ENCODE results near the gene TNKS1BP1.

TNKS1BP1 gene

GRCh38 chr11:57357856-57358255 lies 33.1 kb upstream of the TNKS1BP1 start:
- H3K4me1 ChIP-seq (ENCODE audit: low read depth, poor library complexity, severe bottlenecking): no peaks in the 10 kb centered on the region
- TF ChIP-seq CTCF (conservative IDR thresholded peaks at IDR 0.05; ENCODE audit: low read depth, low read length): no peak
- no peak overlapping the region for H2AFZ ChIP-seq (ENCODE audit: low read depth)
- no peaks in the 10 kb centered on the region for H3K79me2 ChIP-seq (ENCODE audit: insufficient read depth, low read depth)
- H3K27me3 ChIP-seq (ENCODE audit: insufficient read depth, low read depth): no peaks in the 10 kb centered on the region
- H4K20me1 ChIP-seq (ENCODE audit: insufficient read depth): no peaks in the 10 kb centered on the region
- no peak overlapping the region for H3K9ac ChIP-seq
- no peak overlapping the region for H3K4me2 ChIP-seq
- no peak overlapping the region for H3K4me3 ChIP-seq (IDR thresholded peaks at IDR 0.05; ENCODE audit: insufficient read depth, low read depth, low read length)
- no peaks in the 10 kb centered on the region for H3K36me3 ChIP-seq (ENCODE audit: insufficient read depth)
- no peak overlapping the region for H3K27ac ChIP-seq

- H3K79me2 ChIP-seq (ENCODE audit: insufficient read depth, low read depth): no peaks in the 10 kb centered on the region
- H3K4me2 ChIP-seq: no peak overlapping the region
- no peaks in the 10 kb centered on the region for H4K20me1 ChIP-seq (ENCODE audit: insufficient read depth)
- no peaks in the 10 kb centered on the region for H3K27me3 ChIP-seq (ENCODE audit: insufficient read depth, low read depth)
- no peaks in the 10 kb centered on the region for H3K36me3 ChIP-seq (ENCODE audit: insufficient read depth)
- no peak for TF ChIP-seq CTCF (conservative IDR thresholded peaks at IDR 0.05; ENCODE audit: low read depth, low read length)
- H3K9ac ChIP-seq: no peak overlapping the region
- H2AFZ ChIP-seq (ENCODE audit: low read depth): no peak overlapping the region
- H3K4me1 ChIP-seq (ENCODE audit: low read depth, poor library complexity, severe bottlenecking): no peaks in the 10 kb centered on the region
- no peak overlapping the region for H3K27ac ChIP-seq
- H3K4me3 ChIP-seq (IDR thresholded peaks at IDR 0.05; ENCODE audit: insufficient read depth, low read depth, low read length): no peak overlapping the region
Observed at GRCh38 chr11:57357310-57357709, 32.6 kb upstream of the TNKS1BP1 start.

- Histone ChIP-seq H3K79me2 (ENCODE audit: insufficient read depth, low read depth) (no peaks in the 10 kb centered on the region), H2AFZ (ENCODE audit: low read depth) (no peak overlapping the region), H3K9ac (no peak overlapping the region), H3K4me3 (IDR thresholded peaks at IDR 0.05; ENCODE audit: insufficient read depth, low read depth, low read length) (no peak overlapping the region), H4K20me1 (ENCODE audit: insufficient read depth) (no peaks in the 10 kb centered on the region), H3K27ac (no peak overlapping the region), H3K4me1 (ENCODE audit: low read depth, poor library complexity, severe bottlenecking) (no peaks in the 10 kb centered on the region), H3K4me2 (no peak overlapping the region), H3K36me3 (ENCODE audit: insufficient read depth) (no peaks in the 10 kb centered on the region), H3K27me3 (ENCODE audit: insufficient read depth, low read depth) (no peaks in the 10 kb centered on the region)
- TF ChIP-seq CTCF (conservative IDR thresholded peaks at IDR 0.05; ENCODE audit: low read depth, low read length): no peak
Observed at GRCh38 chr11:57356268-57356667, 31.5 kb upstream of the TNKS1BP1 start.

GRCh38 chr11:57354699-57355098 lies 29.9 kb upstream of the TNKS1BP1 start:
- Histone ChIP-seq H3K9ac (no peak overlapping the region), H3K27me3 (ENCODE audit: insufficient read depth, low read depth) (no peaks in the 10 kb centered on the region), H3K4me3 (IDR thresholded peaks at IDR 0.05; ENCODE audit: insufficient read depth, low read depth, low read length) (no peak overlapping the region), H4K20me1 (ENCODE audit: insufficient read depth) (no peaks in the 10 kb centered on the region), H2AFZ (ENCODE audit: low read depth) (no peak overlapping the region), H3K4me1 (ENCODE audit: low read depth, poor library complexity, severe bottlenecking) (no peaks in the 10 kb centered on the region), H3K79me2 (ENCODE audit: insufficient read depth, low read depth) (no peaks in the 10 kb centered on the region), H3K4me2 (no peak overlapping the region), H3K36me3 (ENCODE audit: insufficient read depth) (no peaks in the 10 kb centered on the region), H3K27ac (no peak overlapping the region)
- no peak for TF ChIP-seq CTCF (conservative IDR thresholded peaks at IDR 0.05; ENCODE audit: low read depth, low read length)

GRCh38 chr11:57353852-57354251 lies 29.1 kb upstream of the TNKS1BP1 start:
- H3K27ac ChIP-seq: no peak overlapping the region
- H3K4me1 ChIP-seq (ENCODE audit: low read depth, poor library complexity, severe bottlenecking): no peaks in the 10 kb centered on the region
- no peak overlapping the region for H3K4me2 ChIP-seq
- H4K20me1 ChIP-seq (ENCODE audit: insufficient read depth): no peaks in the 10 kb centered on the region
- TF ChIP-seq CTCF (conservative IDR thresholded peaks at IDR 0.05; ENCODE audit: low read depth, low read length): no peak
- no peaks in the 10 kb centered on the region for H3K27me3 ChIP-seq (ENCODE audit: insufficient read depth, low read depth)
- H3K36me3 ChIP-seq (ENCODE audit: insufficient read depth): no peaks in the 10 kb centered on the region
- no peaks in the 10 kb centered on the region for H3K79me2 ChIP-seq (ENCODE audit: insufficient read depth, low read depth)
- H2AFZ ChIP-seq (ENCODE audit: low read depth): no peak overlapping the region
- no peak overlapping the region for H3K9ac ChIP-seq
- no peak overlapping the region for H3K4me3 ChIP-seq (IDR thresholded peaks at IDR 0.05; ENCODE audit: insufficient read depth, low read depth, low read length)
